HL-60 (cell line): ENCODE data around the gene EIF4E2.

ENCODE experiments used
- CTCF ChIP-seq: IDR thresholded peaks from one replicate; pipeline ENCODE4 v1.5.1; 2011; ENCODE audit warnings: low read length, control low read depth, inconsistent platforms; ENCODE audit not compliant: insufficient read depth
- GABPA ChIP-seq: IDR thresholded peaks from 2 replicates; pipeline ENCODE4 v1.6.1; 2012; ENCODE audit warnings: low read depth
- POLR2AphosphoS5 ChIP-seq: IDR thresholded peaks from 2 replicates; pipeline ENCODE4 v1.6.1; 2012; ENCODE audit warnings: low read depth
- REST ChIP-seq: IDR thresholded peaks from 2 replicates; pipeline ENCODE4 v1.6.1; 2012; ENCODE audit warnings: low read depth; ENCODE audit not compliant: insufficient replicate concordance

- no peak for TF ChIP-seq CTCF
- TF ChIP-seq POLR2AphosphoS5, result no peak
- no peak for TF ChIP-seq GABPA
- TF ChIP-seq REST, result no peak
These were observed 31.2 kb downstream of the EIF4E2 start for GRCh38 chr2:232581725-232582124.
